NCI-H1105 treated with DMSO at 0.1 percent for 48 hours (cell line): ENCODE measurements around the gene BTBD10.

Experiments used
- DNase-seq: peaks from one replicate; lab custom pipeline; 2025; lab: John Stamatoyannopoulos, UW

BTBD10 gene

DNA sequence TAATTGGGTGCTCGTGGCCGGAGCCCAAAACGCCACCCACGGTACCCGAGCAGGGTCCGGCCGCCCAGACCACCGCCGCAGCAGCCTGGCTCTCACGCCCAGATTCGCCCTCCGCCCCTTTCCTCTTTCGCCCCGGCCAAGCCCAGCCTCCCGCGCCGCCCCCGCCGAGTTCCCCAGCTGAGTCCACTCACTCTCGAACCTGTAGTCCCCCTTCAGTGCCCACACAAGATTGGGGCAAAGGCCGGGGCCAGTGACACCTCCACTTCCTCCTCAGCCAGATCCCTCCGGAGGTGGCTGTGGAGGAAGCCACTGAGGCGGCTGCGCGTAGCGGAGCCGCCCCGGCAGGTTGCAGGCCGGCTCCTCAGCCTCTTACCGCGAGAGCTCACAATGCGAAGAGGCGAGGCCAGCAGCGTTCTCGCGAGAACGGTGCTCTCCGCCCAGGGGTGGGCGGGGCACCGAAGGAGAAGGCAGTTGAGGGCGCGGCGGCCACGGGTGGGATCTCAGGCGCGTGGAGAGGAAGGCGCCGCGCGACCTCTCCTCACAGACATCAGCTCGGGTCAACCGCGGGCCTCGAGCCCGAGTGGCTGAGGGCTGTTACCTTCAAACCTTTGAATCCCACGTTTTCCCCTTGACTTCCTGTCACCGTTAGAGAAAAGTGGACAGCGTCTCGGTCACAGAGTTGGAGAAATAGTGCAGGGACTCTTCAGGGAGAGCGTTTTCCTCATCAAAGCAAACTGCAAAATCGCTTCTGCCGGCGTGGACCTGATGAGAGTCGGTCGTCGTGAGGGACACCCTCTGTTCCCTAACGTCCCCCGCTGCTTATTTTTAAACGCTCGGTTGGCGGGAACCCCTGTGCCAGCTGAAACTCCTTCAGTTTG is at the start of gene BTBD10:
TSS of gene BTBD10 (minus strand) at position 322 of the 878 bp plus-strand sequence. CDS start 18,098 bp downstream, outside the sequence.
- DNase-seq: peak; percentile 92

DNA sequence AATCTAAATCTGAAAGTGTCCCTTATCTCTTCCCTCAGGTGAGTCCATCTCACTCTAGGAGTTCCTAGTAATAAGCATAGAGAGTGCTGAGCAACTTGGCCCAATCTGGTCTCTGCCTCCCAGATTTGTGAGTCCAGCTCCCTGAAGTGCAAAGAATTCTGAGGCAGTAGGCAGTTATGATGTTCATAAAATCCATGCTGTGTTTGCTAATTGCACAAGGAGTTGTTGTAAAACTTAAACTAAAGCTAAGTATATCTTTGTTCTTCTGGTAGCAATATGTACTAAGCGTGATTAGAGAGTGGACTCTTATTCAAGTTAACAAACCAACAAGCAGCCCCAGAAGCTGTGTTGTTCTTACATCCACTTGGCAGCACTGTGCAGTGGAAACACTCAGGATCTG is 40.4 kb upstream of the BTBD10 start:
- no peak for DNase-seq

DNA sequence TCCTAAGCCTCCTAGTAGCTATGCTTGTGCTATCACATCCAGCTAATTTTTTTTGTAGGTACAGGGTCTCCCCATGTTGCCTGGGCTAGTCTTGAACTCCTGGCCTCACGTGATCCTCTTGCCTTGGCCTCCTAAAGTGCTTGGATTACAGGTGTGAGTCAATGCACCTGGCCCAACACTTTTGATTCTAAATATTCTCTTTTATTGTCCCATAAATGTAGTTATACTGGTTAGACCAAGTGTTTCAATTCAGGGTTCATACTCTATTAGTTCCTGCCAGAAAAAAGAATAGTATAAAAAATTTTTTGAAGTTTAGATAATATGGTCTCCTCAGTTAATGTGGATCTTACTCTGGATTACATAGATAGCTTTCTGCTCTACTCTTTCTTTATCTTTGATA is 39.5 kb upstream of the BTBD10 start:
- DNase-seq: no peak

DNA sequence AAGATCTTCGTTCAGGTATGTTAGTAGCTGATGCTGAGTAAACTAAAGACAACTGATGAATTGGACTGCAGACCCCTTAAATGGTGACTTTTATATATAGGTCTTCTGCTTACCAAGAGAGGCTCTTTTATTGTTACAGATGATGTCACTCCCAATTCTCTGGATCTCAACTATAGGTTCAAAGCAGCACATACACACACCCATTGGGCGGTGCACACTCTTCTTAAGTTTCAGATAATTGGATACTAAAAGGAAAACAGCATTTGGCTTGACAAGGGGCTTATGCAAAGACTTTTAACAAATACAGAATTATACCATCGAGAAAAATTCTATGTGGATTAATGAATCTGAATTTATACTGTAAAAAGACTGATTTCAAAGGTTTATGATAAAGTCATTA is 32.9 kb upstream of the BTBD10 start, which contains the start of gene PTH:
TSS of gene PTH (minus strand) at position 69 of the 400 bp plus-strand sequence. CDS start 3,142 bp downstream, outside the sequence.
- no peak for DNase-seq

DNA sequence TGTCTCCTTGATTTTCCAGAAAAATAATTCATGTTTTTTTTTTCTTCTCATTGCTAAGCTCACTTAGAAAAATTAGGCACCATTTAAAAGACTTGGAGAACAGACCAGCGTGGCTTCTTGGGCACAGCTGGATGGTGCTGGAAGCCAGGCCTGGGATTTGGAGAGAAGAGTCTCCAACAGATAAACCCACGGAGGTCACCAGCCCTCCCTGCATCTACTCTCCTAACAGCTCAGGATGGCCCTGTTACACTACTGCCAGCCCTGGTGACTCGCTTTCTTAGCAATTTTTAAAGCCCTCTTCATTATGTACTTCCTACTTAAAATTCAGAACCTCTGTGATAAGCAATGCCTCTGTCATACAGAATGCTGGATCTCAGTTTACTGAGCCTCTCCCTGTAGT is 31.0 kb upstream of the BTBD10 start:
- no peak for DNase-seq

DNA sequence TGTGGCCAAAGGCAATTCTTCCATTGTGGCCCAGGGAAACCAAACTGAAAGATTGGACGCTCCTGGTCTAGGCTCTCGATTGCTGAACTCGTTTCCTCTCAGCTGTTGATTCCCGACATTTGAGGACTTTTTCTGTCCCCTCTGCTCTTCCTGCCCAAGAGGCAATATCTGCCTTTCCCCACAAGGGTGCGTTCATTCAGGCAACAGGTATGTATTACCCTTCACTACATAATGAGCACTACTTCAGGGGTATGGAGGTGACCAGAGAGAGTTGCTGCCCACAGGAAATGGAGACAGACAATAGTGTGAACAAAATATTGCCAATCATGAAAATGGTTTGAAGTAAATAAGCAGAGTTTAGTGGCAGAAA is 24.6 kb upstream of the BTBD10 start:
- no peak for DNase-seq

DNA sequence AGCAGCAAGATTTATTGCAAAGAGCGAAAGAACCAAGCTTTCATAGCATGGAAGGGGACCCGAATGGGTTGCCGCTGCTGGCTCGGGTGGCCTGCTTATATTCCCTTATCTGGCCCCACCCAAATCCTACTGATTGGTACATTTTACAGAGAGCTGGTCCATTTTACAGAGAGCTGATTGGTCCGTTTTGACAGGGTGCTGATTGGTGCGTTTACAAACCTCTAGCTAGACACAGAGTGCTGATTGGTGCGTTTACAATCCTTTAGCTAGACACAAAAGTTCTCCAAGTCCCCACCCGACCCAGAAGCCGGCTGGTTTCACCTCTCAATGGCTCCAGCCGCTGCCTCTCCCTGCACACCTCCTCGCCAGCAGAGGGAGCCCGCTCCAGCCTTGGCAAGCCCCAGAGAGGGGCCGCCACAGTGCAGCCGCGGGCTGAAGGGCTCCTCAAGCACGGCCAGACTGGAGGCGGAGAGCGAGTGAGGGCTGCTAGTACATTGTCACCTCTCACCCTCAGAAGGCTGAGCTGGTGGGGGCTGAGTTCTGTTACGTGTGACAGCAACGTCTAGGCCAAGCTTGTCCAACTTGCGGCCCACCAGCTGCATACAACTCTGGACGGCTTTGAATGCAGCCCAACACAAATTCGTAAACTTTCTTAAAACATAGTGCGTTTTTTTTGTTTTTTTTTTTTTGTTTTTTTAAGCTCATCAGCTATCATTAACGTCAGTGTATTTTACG is 24.1 kb upstream of the BTBD10 start:
- DNase-seq: no peak

DNA sequence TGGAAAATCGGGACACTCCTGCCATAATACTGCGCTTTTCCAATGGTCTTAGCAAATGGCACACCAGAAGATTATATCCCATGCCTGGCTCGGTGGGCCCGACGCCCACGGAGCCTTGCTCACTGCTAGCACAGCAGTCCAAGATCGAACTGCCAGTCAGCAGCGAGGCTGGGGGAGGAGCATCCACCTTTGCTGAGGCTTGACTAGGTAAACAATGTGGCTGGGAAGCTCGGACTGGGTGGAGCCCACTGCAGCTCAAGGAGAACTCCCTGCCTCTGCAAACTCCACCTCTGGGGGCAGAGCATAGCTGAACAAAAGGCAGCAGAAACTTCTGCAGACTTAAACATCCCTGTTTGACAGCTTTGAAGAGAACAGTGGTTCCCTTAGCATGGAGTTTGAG is 17.2 kb upstream of the BTBD10 start:
- no peak for DNase-seq

DNA sequence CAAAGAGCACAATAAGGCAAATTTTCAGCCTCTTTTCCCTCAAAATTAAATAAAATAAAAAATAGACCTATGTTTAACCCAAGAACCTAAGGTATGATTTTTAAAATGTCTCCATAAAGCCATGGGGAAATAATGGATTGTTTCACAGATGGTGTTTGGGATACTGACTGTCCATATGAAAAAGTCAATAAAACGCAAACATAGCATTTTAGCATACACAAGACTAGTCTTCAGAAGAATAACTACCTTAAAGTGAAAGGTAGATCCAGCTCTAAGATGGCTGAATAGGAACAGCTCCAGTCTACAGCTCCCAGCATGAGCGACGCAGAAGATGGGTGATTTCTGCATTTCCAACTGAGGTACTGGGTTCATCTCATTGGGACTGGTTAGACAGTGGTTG is 16.7 kb upstream of the BTBD10 start:
- no peak for DNase-seq

DNA sequence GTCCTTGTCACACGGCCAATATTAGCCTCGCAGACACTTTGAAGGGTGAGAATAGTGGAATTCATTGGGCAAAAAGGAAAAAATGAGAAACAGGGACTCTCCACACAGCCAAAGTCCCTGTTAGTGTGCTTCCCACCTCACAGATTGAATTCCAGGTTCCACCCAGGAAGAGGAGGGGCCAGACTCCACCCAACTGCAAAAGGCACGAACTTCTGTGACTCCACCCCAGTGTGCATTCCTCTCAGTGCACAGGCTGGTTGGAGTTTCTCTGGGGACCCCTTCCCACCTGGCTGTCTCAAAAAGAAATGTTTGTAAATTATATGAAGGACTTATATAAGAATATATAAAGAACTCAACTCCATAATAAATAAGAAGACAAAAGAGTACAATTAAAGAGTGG is 12.1 kb upstream of the BTBD10 start:
- DNase-seq: no peak

DNA sequence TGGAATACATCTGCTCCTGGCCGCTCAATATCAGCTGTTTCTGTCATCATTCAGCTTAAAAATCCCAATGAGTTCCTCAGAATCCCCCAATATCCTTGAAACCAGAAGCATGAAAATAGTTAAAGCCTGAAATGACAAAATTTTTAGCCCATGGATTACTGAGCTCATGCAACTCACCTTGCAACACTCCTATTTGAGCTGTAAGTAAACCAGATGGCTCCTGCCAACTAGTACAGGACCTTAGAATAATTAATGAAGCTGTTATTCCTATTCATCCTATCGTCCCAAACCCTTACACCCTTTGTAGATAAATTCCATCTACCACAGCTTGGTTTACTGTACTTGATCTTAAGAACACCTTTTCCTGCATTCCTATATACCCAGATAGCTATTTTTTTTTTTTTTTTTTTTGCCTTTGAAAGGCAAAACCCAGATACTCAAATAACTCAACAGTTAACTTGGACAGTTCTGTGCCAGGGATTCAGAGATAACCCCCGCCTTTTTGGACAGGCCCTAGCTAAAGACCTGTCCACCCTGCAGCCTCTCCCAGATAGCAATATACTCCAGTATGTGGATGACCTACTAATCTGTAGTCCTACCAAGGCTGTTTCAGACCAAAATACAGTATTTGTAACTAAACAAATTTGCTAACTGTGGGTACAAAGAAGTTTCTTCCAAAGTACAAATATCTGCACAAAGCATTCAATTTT is 10.1 kb upstream of the BTBD10 start:
- no peak for DNase-seq

DNA sequence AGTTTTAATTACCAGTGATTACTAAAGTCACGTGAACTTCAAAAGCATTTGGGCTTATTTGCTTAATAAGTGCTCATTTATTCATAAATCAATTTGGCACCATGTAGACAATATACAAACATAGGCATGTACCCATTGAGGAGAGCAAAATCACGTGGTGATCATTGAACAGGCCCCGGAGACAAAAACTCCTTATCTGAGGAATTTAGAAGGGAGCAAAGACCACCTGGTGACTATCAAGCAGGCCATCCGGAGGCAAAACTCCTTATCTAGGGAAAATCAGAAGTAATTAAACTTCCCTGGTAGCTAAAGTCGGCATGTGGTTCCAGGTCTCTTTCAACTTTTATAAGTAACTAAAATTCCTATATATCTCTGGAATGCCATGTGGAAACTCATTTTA is 5.7 kb upstream of the BTBD10 start:
- DNase-seq: no peak

DNA sequence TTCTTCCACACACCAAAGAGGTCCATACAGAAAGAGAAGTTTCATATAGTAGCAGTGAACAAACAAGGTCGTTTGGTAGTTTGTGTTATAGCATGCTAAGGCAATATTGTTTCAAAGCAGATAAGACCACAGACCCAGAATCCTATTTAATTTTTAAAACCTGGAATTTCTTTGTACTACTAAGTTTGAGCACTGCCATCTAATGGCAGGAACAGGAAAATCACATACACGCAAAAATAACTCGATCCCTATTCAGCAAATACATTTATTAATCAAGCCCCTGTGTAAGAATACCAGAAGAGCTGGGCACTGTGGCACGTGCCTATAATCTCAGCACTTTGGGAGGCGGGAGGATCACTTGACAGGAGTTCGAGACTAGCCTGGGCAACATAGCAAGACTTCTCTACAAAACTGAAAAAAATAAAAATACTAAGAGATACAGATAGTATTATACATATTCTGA is 2.9 kb upstream of the BTBD10 start:
- peak; percentile 7 for DNase-seq

DNA sequence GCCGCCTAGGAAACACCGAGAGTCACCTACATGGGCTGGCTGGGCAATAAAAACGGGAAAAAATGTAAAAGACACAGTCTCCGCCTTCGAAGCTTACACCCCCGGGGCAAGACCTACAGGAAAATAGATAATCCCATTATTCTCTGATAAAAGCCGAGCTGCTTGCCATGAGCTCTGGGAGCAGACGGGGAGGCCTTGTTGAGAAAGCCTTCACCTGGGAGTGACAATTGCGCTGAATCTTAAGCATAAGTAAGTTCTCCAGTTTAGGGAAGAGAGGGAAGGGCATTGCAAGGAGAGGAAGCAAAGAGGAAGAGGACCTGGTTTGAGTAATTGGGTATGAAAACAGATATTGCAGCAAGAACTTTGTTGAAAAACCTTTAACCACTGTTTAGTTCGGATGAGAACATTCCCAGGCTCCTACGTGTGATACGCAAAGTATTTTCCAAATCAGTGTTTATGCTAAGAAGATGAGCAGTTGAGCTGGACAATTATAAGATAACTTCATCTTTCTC is 813 bp upstream of the BTBD10 start:
- no peak for DNase-seq

DNA sequence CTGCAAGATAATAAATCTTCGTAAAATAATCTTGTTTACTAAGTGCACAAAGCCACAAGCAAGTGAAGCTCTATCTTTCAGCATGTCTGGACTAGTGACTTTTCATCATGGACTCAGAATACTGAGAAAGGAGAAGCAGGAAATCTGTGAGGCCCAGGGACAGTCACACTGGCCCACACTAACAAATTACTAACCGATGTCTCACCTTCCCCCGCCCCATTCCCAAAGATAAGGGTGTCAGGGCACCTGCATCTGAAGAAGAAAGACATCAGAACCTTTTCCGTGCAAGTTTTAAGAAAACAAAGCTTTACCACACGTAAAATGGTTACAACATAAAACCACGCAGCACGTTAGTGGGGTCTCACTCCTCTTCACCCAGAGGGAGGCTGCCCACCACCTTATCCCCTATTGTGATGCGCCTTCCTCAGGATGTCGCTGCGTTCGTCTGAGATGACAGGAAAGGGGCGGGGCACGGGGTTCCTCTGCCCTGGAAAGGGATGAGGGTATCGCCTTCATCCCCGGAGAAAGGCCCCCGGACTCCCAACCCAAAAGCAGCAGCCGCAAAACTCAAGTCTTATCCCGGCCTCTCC is 616 bp downstream of the BTBD10 start:
- DNase-seq: peak; percentile 49

DNA sequence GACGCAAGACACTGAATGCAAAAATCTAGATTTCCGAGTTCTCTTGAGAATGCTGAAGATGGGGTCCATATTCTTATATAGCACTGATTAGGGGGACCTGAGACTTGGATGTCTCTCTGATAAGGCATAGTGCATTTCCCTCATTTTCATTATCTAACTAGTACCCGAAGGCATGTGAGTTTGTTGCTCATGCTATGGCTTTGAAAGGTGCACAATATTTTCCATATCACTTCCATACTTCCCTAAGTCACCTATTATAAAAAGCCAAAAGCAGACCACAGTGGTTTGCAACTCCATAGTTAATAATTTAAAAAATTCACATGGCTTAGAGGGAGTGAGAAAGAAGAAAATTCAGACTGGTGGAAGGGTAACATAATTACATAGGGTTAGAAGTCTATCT is 1.7 kb downstream of the BTBD10 start:
- no peak for DNase-seq

DNA sequence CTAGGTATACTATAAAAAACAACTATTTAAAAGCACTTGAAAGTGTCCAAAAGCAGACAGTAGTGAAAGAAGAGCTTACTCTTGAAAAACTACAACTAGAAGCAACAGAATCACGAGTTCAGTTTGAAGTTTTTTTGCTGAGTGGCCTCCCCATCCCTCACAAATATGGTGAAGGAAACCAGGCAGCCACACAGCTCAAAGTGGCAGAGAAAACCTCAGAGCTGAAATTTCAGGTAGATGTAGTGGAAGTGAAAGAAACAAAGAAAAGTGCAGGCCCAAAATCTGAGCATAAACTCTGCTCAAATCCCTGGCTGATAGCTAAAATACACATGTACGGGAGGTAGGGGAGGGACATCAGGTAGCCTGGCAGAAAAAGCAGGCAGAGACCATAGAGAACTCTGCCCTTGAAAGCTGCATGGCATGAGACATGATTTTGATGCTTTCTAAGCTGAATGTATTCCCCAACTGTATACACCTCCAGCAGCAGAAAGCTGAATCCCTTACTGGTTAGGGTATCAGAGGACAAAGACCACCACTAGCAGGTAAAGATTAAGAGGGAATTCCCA is 12.1 kb downstream of the BTBD10 start:
- DNase-seq: no peak

DNA sequence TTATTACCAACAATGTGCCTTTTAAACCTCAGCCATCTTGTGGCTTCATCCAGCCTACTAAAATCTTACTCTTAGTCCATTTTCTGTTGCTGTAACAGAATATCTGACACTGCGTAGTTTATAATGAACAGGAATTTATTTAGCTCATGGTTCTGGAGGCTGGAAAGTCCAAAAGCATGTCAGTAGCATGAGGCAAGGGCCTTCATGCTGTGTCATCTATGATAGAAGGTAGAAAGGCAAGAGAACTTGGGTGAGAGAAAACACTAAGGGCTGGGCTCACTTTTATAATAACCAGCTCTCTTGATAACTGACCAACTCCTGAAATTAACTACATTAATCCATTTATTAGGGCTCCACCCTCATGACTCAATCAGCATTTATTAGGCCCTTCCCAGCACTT is 13.5 kb downstream of the BTBD10 start:
- DNase-seq: no peak

DNA sequence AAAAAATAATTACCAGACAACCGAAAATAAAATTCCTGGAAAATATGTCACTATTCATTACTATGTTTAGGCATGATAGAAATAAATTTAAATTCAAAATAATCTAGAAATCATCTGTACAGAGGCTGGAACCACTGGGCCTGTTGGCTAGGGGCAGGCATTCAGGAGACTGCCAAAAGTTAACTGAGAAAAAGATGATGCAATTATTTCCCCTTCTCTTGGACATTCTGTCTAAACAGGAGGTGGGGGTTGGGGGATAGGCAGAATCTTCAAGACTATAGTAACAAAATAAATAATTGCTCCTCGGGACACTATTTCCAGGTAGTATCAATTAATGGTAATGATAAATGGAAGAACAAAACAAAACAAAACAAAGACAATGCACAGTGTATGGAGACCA is 14.1 kb downstream of the BTBD10 start:
- no peak for DNase-seq

DNA sequence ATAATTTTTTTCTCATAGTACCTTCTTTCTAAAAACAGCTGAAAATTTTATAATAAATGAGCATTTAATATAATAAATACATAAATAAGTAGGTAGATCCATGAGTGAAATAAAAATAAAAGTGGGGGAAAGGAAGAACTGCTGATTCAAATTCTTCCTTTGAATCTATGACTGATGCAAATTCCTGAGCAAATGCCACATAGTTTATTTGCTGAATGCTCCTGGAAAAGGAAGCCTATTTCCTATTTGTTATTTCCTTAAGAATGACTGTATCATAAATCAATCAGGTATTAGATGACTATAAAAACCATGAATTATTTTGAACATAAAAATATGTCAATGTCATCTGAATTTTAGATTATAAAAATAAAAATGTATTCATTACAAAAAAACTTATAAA is 16.6 kb downstream of the BTBD10 start:
- no peak for DNase-seq

DNA sequence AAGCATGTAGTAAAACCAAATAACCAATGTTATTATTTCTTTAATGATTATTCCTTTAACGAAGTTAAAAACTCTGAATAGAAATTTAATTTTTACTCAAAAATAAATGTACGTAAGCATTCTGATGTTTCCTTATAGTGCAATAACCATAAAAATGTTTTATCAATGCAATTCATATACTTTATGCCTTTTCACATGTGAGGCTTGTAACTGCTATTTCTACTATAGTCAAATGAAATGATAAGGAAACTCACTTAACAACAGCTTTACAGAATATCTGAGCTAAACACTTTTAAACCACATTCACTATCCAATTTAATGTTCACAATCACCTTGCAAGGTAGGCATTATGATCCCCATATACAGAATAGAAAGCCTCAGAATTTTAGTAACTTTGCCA is 17.4 kb downstream of the BTBD10 start:
- no peak for DNase-seq
